Activated effector memory CD4-positive, alpha-beta T cell treated with Interleukin-2 at 50 U/mL for 16 hours (primary cell): ENCODE results near the gene ACAN.

Experiments used
- DNase-seq: peaks from one replicate; pipeline ENCODE4 v3.0.0-alpha.2; 2020

The ACAN gene

DNA sequence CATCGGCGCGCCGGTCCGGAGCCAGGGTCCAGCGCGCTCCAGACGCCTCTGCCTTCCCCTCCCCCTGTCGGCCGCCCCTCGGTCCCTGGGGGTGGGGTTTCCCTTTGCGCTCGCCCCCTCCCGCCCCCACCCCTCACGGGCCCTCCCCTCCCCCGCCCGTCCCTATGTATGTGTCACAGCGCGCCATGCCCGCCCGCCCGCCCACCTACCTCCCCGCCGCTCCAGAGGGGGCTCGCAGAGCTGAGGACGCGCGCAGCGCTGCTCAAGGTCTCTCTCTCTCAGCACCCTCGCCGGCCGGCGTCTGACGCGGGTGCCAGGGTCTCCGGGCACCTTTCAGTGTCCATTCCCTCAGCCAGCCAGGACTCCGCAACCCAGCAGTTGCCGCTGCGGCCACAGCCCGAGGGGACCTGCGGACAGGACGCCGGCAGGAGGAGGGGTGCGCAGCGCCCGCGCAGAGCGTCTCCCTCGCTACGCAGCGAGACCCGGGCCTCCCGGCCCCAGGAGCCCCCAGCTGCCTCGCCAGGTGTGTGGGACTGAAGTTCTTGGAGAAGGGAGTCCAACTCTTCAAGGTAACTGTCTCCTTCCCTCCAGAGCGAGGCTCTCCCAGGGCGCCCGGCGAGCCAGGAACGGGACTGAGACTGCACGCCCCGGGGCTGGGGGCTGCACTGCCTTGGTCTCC, at the start of gene ACAN:
TSS of gene ACAN (plus strand) at position 196 of the 679 bp plus-strand sequence. CDS start 32,771 bp downstream, outside the sequence.
- DNase-seq = no peak

DNA sequence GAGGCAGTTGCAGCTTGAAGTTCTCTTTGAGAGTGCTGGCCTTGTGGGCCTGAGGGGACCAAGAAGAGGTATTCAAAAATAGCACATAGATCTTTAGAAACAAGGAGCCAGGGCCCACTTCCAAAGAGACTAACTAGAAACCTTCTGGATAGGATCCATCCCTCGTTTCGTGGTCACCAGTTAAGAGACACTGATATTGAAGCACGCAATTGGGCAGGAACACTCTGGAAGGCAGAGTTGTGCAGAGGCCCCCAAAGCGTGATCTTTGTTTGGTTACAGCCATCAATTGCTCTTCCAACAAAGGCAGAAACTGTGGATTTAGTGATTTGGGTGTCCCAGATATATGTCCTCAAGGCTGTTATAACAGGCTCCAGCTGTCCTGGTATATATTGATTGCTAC, 46.7 kb upstream of the ACAN start:
- DNase-seq = no peak

DNA sequence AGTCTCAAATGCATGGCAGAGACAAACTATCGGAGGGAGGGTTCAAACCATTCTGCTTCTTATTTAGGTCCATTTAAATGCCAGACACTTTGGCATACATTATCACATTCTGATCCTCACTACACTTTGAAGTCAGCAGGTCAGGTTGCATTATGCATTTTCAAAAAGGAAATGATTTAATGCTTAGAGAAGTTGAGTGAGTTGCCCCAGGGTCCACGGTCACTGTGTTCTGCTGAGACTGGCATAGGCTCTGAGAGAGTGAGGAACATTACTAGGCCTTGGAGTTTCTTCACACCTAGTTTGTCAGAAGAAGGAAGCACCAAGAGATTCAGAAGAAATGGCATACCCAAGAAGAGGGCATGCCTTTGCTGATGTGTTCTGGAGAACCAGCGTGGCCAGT, 46.3 kb upstream of the ACAN start:
- no peak for DNase-seq

DNA sequence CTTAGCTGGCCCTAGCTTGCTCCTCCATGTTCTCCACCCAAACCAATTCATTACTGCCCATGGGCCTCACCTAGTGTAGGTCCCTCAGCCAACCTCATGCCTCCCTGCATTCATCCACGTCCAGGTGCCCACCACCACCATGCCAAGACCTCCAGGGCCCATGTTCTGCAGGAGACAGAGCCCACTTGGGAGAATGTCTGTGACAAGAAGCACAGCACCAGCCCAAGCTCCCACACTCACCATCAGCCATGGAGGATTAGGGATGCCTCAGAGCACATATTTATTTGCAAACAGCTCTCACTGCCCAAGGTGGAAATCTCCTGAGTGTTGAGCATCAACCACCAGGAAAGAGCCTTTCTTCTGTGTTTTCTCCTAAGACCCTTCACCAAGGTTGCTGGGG, 43.4 kb upstream of the ACAN start:
- no peak for DNase-seq

DNA sequence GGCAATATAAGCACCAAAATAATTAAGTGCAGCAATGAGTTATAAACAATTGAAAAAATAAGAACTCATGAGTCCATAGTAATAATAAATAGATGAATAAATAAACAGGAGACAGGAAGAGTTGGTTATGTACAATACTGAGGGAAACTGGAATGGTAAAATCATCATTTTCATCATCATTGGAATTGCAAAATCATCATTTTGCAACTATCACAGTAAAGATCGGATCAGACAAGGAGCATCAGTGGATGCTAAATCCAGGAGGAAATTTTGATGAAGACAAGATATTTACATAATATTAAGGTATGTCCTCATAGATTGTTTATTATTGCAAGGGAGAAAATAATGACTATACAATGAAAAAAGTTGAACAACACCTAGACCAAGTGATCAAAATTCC, 38.8 kb upstream of the ACAN start:
- DNase-seq = no peak

DNA sequence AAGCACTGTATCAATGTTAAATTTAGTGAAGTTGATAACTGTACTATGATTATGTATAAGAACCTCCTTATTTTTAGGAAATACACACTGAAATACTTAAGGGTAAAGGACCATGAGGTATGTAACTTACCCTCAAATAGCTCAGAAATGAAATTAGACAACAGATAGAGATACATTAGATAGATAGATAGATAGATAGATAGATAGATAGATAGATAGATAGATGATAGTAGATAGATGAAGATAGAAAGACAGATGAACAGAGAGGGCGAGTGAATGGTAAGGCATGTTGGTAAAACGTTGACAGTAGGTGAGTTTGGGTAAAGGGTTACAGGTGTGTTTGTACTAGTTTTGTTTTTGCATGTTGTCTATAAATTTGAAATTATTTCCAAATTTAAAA, 38.0 kb upstream of the ACAN start:
- DNase-seq = no peak

DNA sequence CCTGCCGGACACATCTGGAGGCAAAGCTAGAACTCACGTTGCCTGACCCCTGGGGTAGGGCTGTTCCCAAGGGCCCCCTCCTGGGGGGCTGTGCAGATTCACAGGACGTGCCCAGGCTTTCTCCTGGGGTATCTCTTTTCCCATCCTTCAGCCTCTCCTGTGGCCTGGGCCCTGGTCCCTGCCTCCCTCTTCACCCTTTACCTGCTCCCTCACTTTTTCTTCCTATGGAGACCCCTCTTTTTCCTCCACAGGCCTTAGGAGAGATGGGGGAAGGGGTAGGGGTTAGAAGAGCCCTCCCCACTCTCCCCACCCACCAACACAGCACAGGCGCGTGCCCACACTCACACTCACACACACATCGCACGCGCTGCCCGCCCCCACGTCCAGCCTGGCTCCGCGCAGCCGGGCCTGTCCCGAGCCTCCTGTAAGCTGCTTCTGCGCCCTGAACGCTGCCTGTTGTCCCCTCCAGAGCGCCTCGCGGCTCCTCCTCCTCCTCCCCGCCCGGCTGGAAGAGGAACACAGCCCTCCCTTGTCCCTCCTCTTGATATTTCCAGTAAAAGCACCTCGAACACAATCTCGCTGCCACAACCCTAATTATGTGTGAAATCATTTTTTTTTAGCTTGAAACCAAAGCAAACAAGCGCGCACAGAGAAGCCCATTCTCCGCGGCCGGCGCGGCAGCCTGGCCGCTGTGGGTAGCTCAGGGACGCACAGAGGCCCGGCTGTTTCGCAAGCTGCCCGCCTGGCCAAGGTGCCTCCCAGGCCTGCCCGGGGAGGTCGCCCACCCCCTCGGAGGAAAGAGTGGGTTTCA, 33.9 kb upstream of the ACAN start:
- DNase-seq = no peak

DNA sequence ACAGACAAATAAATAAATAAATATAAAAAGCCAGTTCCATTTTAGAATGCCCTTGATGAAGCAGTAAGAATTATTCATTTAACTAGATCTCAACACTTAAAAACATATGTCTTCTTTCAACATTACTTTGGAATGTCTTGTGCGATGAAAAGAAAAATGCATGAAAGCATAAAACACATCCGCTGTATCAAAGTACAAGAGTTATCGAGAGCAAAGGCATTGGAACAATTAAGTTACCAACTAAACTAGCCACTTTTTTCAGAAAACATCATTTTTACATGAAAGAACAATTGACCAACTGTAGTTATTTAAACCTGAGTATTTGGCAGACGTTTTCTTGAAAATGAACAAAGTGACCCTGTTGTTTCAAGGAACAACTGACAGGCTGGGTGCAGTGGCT, 27.5 kb upstream of the ACAN start:
- no peak for DNase-seq

DNA sequence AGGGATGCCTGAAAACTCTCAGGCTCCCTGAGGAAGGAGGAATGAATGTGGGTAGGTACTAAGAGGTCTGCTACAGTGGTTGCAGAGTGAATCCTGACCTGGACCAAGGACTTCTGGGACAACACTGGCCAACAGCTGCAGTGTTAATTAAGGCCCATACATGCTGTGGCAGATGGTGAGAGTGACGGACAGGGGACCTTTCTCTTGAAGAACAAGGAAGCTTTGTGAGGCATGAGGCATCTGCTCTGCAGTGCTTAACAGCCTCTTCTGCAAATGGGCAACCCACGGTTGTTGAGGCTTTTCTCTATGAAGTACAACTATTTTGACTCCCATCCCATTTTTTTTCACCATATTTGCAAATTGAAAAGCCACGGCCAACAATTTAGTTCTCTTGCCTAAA, 26.6 kb upstream of the ACAN start:
- no peak for DNase-seq

DNA sequence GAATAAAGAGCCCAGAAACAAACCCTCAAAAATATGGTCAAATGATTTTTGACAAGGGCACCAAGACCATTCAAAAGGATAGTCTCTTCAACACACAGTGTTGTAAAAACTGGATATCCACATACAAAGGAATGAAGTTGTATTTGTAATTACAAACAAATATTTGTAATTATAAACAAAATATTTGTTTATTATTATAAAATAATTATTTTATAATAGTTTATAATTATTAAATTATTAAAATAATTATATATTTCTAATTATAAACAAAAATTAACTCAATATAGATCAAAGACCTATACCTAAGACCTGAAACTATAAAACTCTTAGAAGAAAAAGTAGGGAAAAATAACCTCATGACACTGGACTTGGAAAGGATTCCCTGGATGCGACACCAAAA, 23.3 kb upstream of the ACAN start:
- DNase-seq = no peak

DNA sequence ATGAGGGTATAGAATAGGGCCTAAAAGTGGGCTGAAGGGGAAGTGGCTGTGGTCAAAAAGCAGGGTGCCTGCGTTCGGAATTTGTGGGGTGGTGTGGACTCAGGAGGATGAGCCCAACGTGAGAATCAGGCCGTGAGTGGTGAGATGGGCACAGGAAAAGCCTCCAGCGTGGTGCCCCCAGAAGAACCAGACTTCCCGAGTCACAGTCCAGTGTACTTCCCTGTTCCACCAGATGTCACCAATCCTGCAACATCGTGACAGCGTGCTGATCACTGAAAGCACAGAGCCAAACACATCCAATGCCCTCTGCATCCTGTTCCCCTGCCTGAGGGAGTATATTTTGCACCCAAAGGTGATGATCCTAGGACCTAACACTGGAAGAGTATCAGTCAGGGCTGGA, 20.8 kb upstream of the ACAN start:
- DNase-seq = no peak

DNA sequence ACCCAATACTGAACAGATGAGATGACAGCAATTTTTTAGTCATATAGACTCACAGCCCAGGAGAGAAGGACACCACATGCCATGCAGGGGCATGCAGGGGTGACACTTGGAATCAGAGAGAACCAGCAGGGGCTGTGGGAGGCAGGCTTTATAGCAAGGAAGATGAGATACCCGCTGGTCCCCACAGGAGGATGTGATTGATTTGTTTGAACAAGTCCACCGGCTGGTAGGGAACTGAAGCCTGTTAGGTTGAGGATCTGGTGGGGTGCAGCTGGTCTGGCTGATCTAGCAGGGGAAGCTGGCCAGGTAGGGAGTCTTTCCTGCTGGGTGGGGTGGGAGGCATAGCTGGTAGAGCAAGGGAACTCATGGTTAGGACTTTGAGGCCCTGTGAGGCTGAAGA, 18.0 kb upstream of the ACAN start:
- no peak for DNase-seq

DNA sequence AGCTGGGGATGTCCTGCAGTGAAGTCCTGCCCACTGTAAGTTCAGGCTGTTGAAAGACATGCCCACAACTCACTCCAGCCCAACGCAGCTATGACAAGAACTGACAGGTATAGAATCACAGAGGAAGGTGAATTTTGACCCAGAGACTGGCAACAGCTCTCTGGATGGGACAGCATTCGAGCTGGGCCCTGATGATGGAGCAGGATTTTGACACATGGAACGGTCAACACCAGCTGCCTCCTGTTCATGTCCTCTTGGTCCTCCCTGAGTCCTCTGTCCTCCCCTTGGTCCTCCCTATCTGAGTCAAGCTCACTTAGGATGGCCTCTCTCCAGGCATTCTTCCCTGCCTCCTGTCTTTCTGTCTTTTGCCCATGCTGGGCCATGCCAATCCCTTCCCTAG, 15.2 kb upstream of the ACAN start:
- no peak for DNase-seq

DNA sequence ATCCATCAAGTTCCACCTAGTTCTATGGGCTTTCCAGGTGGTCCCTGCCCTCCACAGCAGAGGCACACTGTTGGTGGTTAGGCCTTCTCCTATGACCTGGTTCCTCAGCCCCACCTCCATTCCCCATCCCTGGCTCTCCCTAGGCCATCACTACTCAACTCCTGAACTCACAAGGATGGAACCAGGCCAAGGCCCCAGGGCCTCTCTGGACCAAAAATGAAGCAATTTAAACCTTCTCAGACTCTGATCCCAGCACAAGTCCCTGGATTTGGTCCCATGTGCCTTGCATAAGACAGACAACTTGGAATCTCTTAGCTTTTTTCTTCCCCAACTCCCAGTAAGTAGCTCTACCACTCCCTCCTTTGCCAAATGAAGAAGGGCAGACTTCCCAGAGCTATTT, 14.4 kb upstream of the ACAN start:
- DNase-seq = no peak

DNA sequence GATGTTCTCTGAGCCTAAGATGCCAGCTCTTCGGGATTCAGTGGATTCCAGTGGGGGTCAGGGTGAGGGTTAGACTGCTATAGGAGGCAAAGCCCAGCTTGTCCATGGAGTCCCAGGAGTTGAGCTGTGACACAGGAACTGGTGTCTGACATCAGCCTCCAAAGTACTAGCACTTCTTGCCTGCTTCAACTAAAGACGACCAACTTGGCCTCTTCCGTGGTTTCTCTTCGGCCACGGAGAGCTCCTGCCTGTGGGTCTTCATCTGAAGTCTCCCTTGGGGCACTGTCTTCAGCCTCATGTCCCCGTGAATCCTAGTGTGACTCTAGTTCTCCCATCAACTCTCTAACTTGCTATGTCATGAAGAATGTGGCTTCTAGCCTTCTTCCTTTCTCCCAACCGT, 12.8 kb upstream of the ACAN start:
- DNase-seq = no peak

DNA sequence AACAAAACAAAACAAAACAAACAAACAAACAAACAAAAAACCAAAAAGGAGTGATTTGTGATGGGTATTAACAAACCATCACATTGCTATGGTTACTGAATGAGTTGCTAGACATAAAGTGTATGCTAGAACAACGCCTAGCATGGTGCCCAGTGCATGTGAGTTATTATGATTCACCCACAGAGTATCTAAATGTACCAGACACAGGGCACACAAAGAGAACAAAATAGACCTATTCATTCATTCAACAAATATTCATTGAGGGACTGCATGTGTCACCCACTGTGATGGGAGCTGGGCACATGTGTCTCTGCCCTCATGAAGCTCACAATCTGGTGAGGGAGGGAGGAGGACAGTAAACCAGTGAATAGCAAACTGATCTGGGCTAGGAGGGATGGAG, 11.6 kb upstream of the ACAN start:
- DNase-seq = no peak

DNA sequence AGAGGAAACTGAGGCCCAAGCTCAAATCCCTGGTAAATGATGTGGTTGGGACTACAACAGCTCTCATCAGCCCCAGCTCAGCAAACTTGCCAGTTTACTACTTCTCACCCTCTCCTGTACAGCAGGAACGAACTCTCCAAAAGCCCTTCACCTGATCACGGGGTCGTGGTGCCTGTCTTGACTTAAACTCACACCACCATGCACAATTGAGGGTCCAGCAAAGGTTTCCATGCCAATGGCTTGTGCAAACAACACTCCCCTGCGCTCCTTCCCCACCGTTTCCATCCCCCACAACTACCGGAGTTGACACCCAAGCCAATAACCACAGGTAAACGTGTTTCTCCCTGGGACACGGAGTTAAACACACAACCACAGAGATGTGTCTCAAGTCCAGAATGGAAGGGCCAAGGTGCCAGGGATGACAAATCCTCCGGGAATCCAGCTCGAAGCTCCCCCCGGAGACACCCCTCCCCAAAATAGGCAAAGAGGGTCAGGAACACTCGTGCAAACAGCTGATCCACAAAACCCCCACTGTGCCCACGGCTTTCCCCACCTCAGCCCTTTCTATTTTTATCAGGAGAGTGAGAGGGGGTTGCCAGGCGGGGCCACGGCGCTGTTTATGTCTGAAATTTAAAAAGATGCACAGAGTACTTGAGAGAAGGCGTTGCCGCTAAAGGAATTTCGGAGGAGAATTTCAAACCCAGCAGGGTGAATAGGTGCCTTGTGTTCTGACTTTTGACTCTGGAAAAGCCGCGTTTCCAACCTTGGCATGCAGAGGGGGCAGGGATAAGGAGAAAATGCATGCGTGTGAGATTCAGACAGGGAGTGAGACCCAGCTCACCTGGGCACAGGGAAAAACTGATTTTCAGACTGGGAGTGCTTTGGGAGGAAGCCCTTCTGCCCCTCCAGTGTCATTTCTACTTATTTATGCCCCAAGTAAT, 10.6 kb upstream of the ACAN start:
- no peak for DNase-seq

DNA sequence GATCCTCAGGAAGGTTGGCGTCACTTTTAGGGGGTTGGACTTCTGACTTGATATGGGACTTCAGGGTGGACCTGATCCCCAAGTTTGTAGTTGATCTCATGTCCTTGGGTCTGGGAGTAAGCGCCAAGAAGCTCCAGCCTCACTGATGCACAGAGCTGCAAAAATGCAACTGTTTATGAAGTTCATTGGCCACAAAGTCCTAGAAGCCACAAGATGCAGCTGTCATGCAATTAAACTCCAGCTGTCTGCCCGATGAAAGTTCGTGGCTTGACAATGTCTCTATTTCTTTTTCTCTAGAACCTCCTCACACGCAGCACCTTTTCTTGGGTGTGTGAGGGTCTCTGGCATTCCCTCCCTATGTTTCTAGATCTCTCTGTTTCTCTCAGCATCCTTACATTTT, 9.2 kb upstream of the ACAN start:
- DNase-seq = no peak

DNA sequence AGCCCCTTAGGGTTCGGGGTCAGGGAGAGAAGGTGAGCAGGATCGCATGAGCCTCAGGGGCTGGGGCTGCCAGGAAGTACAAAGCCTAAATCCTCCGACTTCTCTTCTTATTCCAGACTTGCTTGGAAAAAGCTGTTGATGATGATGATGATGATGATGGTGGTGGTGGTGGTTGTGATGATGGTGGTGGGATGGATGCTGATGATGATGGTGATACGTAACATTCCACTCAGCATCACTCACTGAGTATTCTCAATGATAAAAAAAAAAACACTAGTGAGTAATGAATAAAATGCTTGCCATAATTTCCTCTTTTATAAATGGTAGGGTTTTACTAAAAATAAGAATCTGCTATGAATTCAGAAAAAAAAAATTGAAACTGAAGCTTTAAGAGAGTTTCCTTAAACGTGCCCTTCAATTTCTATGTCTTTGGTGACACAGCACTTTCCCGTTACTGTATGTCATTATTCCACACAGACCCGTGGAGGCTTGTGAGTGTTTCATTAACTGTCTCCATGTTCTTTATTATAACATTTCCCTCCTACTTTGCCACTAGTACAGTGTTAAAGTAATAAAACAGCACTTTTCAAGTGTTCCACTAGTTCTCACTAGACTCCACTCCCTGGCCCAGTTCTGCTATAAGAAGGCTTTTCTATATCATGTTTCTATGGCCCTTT, 5.4 kb upstream of the ACAN start:
- DNase-seq = no peak

DNA sequence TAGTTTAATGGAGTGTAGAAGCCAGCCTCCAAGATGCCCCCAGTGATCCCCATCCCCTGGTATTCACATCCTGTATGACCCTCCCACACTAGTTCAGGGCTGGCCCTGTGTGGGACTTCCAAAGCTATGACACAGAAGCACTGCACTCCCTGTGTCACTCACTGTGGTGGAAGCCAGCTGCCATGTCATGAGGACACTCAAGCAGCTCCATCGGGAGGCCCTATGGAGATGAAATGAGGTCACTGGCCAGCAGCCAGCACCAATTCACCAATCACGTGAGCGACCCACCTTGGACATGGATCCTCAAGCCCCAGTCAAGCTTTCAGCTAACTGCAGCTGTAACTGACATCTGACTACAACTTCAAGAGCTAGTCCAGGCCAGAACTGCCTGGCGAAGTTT, 3.9 kb upstream of the ACAN start:
- DNase-seq = no peak

DNA sequence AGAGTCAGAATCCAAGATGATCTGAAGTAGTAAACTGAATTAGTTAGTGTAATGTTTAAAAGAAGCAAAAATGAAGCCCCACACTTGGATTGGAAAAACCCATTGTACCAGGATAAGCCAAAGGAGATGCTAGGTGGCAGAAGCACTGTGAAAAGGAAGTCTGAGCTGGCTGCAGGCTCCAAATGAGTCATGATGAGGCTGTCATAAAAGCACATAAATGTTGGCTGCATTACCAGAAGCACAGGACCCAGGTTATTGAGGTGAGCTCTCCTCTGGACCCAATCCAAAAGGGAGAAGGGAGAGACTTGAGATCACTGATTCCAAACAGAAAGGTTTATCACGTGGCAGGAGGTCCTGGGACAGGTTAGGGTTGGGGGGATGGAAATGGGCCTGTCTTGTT, 3.2 kb upstream of the ACAN start:
- no peak for DNase-seq

DNA sequence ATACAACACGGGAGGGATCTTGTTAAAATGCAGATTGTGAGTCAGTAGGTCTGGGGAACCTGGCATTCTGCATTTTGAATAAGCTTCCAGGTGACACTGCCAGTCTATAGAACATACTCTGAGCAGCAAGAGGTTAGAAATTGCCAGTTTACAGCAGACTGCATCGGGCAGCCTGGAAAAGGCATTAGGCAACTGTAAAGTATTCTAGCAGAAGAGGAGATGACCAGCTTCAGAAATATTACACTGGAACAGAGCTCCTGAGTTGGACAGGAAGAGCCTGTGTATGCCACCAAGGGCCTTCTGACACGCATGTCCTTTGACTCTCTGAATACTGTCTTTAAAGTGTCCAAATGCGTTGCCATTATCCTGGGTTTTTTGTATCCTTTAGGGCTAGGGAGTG, 2.5 kb upstream of the ACAN start:
- DNase-seq = no peak
